Measurements from ENCODE around the gene SVBP. TPM values are rescaled to one million over a fixed set of nuclear protein-coding genes. Genes with fewer than 3 reads are reported as not detected.

SVBP gene
- polyA plus RNA-seq, 1 donor (not counting 4 experiments of a cell fraction or from before 2014, with no cell fraction given): 15.5 TPM

- H3K4me1 ChIP-seq (ENCODE audit: control insufficient read depth, extremely low read depth, insufficient read depth, low read length): no peaks in the 10 kb centered on the region
- no peak overlapping the region for H3K9ac ChIP-seq (ENCODE audit: control insufficient read depth, extremely low read depth, insufficient read depth, low read length)
- no peak overlapping the region for H3K27ac ChIP-seq (ENCODE audit: control insufficient read depth, insufficient read depth, low read length)
- H3K4me3 ChIP-seq (ENCODE audit: control insufficient read depth in 2 of 3, extremely low read depth in 1 of 3, insufficient read depth in 2 of 3, low read depth in 1 of 3, low read length in 3 of 3): no peak overlapping the region
- dilution Hi-C loops (cut with MboI; ENCODE audit: extremely low pct_ligation_motif_present, low sequenced_read_pairs): no loop called here
- H3K9me3 ChIP-seq (ENCODE audit: control insufficient read depth, low read depth, low read length): no peaks in the 10 kb centered on the region
- no peaks in the 10 kb centered on the region for H3K27me3 ChIP-seq (ENCODE audit: control insufficient read depth, extremely low read depth, insufficient read depth, low read length)
- TF ChIP-seq EZH2 (IDR thresholded peaks at IDR 0.05; ENCODE audit: low read length): no peak
- TF ChIP-seq, protein P1, sequence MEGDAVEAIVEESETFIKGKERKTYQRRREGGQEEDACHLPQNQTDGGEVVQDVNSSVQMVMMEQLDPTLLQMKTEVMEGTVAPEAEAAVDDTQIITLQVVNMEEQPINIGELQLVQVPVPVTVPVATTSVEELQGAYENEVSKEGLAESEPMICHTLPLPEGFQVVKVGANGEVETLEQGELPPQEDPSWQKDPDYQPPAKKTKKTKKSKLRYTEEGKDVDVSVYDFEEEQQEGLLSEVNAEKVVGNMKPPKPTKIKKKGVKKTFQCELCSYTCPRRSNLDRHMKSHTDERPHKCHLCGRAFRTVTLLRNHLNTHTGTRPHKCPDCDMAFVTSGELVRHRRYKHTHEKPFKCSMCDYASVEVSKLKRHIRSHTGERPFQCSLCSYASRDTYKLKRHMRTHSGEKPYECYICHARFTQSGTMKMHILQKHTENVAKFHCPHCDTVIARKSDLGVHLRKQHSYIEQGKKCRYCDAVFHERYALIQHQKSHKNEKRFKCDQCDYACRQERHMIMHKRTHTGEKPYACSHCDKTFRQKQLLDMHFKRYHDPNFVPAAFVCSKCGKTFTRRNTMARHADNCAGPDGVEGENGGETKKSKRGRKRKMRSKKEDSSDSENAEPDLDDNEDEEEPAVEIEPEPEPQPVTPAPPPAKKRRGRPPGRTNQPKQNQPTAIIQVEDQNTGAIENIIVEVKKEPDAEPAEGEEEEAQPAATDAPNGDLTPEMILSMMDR (optimal IDR thresholded peaks at IDR 0.05 in 1 of 3, IDR thresholded peaks at IDR 0.05 in 1 of 3, conservative IDR thresholded peaks at IDR 0.05 in 1 of 3; ENCODE audit: extremely low read depth in 1 of 3, insufficient read depth in 2 of 3, low read length in 3 of 3): no peak
- no peak overlapping the region for H3K4me2 ChIP-seq (ENCODE audit: control insufficient read depth, extremely low read depth, insufficient read depth, low read depth, low read length)
- no peaks in the 10 kb centered on the region for H3K36me3 ChIP-seq (ENCODE audit: control insufficient read depth in 2 of 2, extremely low read depth in 1 of 2, insufficient read depth in 2 of 2, low read length in 2 of 2)
- no peaks in the 10 kb centered on the region for H3K9me1 ChIP-seq (ENCODE audit: control insufficient read depth, extremely low read depth, insufficient read depth, low read length)
- no peaks in the 10 kb centered on the region for H4K20me1 ChIP-seq (ENCODE audit: control insufficient read depth, extremely low read depth, insufficient read depth, low read length)
- H3K79me2 ChIP-seq (ENCODE audit: control insufficient read depth, insufficient read depth, low read length): no peaks in the 10 kb centered on the region
- H2AFZ ChIP-seq (ENCODE audit: control insufficient read depth, low read length): no peak overlapping the region
- no peak for DNase-seq (ENCODE audit: low read depth, low spot score)
- no peak for FAIRE-seq
These were observed 10.0 kb downstream of the SVBP start for GRCh38 chr1:42807056-42807668.

DNA sequence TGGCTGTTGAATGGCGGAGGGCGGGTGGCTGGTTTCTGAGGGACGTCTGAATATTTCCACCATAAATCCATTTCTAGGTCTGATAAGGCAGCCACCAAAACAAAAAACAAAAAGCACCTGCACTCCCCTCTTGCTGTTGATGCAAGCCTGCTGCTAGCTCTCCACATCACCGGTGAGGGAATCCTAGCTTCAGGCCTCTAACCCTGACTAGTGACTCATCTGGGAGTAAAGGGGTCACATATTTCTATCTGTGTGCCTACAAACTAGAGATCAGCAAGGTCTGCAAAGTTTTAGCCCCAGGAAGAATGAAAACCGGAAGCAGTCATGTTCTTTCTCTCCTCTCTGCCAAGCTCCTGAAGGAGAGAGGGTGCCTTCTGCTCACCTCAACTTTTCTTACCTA lies 10.6 kb downstream of the SVBP start:
- H3K4me3 ChIP-seq (ENCODE audit: control insufficient read depth in 2 of 3, extremely low read depth in 1 of 3, insufficient read depth in 2 of 3, low read depth in 1 of 3, low read length in 3 of 3): no peak overlapping the region
- H3K4me2 ChIP-seq (ENCODE audit: control insufficient read depth, extremely low read depth, insufficient read depth, low read depth, low read length): no peak overlapping the region
- no peak overlapping the region for H2AFZ ChIP-seq (ENCODE audit: control insufficient read depth, low read length)
- H3K27ac ChIP-seq (ENCODE audit: control insufficient read depth, insufficient read depth, low read length): no peak overlapping the region
- no peaks in the 10 kb centered on the region for H3K4me1 ChIP-seq (ENCODE audit: control insufficient read depth, extremely low read depth, insufficient read depth, low read length)
- no peaks in the 10 kb centered on the region for H3K9me1 ChIP-seq (ENCODE audit: control insufficient read depth, extremely low read depth, insufficient read depth, low read length)
- H3K79me2 ChIP-seq (ENCODE audit: control insufficient read depth, insufficient read depth, low read length): no peaks in the 10 kb centered on the region
- H3K9me3 ChIP-seq (ENCODE audit: control insufficient read depth, low read depth, low read length): no peaks in the 10 kb centered on the region
- TF ChIP-seq EZH2 (IDR thresholded peaks at IDR 0.05; ENCODE audit: low read length): no peak
- TF ChIP-seq, protein P1 (optimal IDR thresholded peaks at IDR 0.05 in 1 of 3, IDR thresholded peaks at IDR 0.05 in 1 of 3, conservative IDR thresholded peaks at IDR 0.05 in 1 of 3; ENCODE audit: extremely low read depth in 1 of 3, insufficient read depth in 2 of 3, low read length in 3 of 3): no peak
- dilution Hi-C loops (cut with MboI; ENCODE audit: extremely low pct_ligation_motif_present, low sequenced_read_pairs): no loop called here
- no peaks in the 10 kb centered on the region for H4K20me1 ChIP-seq (ENCODE audit: control insufficient read depth, extremely low read depth, insufficient read depth, low read length)
- no peaks in the 10 kb centered on the region for H3K36me3 ChIP-seq (ENCODE audit: control insufficient read depth in 2 of 2, extremely low read depth in 1 of 2, insufficient read depth in 2 of 2, low read length in 2 of 2)
- no peak overlapping the region for H3K9ac ChIP-seq (ENCODE audit: control insufficient read depth, extremely low read depth, insufficient read depth, low read length)
- no peaks in the 10 kb centered on the region for H3K27me3 ChIP-seq (ENCODE audit: control insufficient read depth, extremely low read depth, insufficient read depth, low read length)
- DNase-seq (ENCODE audit: low read depth, low spot score): no peak
- FAIRE-seq: no peak
